IPS-18c (cell line): ENCODE data around the gene POLD4.
A peak's percentile ranks its signal among the peaks of the same experiment; 100 is the strongest.

Source experiments
- H3K4me3 ChIP-seq: 2 replicates; pipeline ENCODE4 v1.7.0; 2013; ENCODE audit warnings: low read depth, mild to moderate bottlenecking, low read length, moderate library complexity; ENCODE audit not compliant: insufficient read depth
- H3K9me3 ChIP-seq: one replicate; pipeline ENCODE4 v1.6.1; 2013; ENCODE audit warnings: mild to moderate bottlenecking, low read length, moderate library complexity; ENCODE audit not compliant: control insufficient read depth, insufficient read depth

The POLD4 gene

DNA sequence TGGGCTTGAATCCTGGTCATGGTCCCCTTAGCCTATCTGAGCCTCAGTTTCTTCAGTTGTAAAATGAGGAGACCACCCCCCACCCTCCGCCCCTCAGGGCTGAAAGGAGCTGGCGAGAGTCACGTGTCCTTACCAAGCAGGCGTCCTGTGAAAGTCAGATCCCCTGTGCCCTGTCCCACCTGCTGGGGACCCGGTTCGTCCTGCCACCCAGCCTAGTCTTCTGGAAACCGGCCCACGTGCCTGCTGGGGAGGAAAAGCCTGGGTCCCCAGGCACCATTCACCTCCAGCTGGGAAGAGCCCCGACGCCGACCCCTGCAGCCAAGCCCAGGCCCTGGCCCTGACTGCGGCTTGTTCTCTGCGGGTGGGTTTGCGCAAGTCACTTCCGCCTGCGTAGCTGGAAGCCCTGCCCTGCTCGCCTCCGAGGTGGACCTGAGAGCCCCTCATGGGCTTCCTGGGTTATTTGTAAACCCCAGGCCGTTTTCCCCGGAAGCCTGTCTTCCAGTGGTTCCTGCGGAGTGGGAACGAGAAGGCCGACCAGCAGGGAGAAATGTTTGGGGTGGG is 50.7 kb downstream of the POLD4 start:
- Histone ChIP-seq H3K4me3 (peak overlapping the region; percentile 82), H3K9me3 (no peaks in the 10 kb centered on the region)

DNA sequence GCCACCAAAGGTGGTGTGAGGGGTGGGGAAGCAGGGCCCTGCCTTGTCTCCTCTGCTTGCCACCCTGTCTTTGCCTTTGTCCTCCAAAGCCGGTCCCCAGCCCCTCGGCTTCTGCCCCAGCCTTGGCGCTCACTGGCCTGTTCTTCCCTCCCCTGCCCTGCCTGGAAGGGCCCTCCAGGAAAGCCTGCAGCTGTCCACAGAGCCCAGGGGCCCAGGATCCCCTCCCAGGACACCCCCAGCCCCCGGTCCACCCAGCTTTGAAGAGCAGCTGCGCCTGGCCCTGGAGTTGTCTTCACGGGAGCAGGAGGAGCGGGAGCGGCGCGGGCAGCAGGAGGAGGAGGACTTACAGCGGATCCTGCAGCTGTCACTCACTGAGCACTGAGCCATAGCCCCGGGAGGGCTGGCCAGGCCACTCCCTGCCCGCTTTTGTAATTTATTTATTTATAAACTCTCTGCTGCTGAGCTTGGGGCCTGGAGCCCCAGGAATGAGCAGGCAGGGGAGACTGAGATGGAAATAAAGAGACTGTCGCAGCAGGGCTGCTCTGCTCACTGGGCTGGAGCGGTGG is 51.3 kb downstream of the POLD4 start:
- Histone ChIP-seq H3K4me3 (peak overlapping the region; percentile 82), H3K9me3 (no peaks in the 10 kb centered on the region)

DNA sequence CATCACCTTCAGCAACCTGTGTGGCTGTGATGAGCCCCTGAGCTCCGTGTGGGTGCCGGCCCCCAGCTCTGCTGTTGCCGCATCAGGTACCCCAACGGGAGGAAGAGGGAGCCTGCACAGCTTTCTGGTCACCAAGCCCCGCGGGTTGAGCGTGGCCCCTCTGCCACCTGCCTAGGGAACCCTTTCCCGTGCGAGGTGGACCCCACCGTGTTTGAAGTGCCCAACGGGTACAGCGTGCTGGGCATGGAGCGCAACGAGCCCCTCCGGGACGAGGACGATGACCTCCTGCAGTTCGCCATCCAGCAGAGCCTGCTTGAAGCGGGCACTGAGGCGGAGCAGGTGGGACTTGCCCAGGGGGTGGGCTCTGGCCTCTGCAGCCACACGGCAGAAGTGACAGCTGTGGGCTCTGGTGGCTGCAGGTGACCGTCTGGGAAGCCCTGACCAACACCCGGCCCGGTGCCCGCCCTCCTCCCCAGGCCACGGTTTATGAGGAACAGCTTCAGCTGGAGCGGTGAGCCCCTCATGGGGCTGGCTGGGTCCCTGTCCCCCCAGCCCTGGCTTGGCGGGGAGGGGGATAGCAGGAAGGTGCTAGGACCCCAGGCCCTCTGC is 51.9 kb downstream of the POLD4 start:
- Histone ChIP-seq H3K4me3 (no peak overlapping the region), H3K9me3 (peaks cover 2% of the 10 kb centered on the region)
